Testis (tissue), 2 donors: ENCODE data around the gene GRIK4.

Experiments used
- CTCF ChIP-seq, 3 experiments: fragments of 450-650 bp in 2 of 3; fragments of 200-600 bp in 1 of 3; sonication (generic) in 1 of 3; IDR thresholded peaks; one replicate each; pipeline ENCODE4 v1.5.1; 2016 to 2019; ENCODE audit warnings: antibody characterized with exemption in 3 of 3, mild to moderate bottlenecking in 2 of 3, moderate library complexity in 1 of 3
- POLR2A ChIP-seq: fragments of 450-650 bp; IDR thresholded peaks from one replicate; pipeline ENCODE4 v1.6.1; 2017; ENCODE audit warnings: antibody characterized with exemption, mild to moderate bottlenecking, moderate library complexity

- TF ChIP-seq CTCF (IDR thresholded peaks at IDR 0.05) (no peak), POLR2A (no peak)
These were observed 194.7 kb downstream of the GRIK4 start for GRCh38 chr11:120706257-120706656.
